CD4-positive, alpha-beta T cell (primary cell): Measurements from ENCODE around the gene DNAI2. TPM values are rescaled to one million over a fixed set of nuclear protein-coding genes. Genes with fewer than 3 reads are reported as not detected.
A peak's percentile ranks its signal among the peaks of the same experiment; 100 is the strongest.

Experiments
- ATAC-seq: fragments of 200-7000 bp; cut with Tn5 transposase; one replicate; pipeline ENCODE4 v1.10.0; 2022; ENCODE audit warnings: mild to moderate bottlenecking; ENCODE audit not compliant: poor library complexity
- CTCF ChIA-PET: fragments of 350-600 bp; sonication (Branson Sonifier 250); formaldehyde crosslinking; loops from one replicate; lab custom pipeline; 2021; ENCODE audit warnings: antibody characterized with exemption, inconsistent platforms; lab: Charles Lee
- POLR2A ChIA-PET: fragments of 350-600 bp; sonication (Branson Sonifier 250); formaldehyde crosslinking; loops from one replicate; lab custom pipeline; 2021; ENCODE audit warnings: antibody characterized with exemption, inconsistent platforms; lab: Charles Lee
- DNase-seq, 14 experiments: peaks; one replicate each; pipeline ENCODE4 v3.0.0-alpha.2; 2013 to 2020; ENCODE audit warnings: mixed read lengths in 2 of 14
- H3K27ac ChIP-seq, 2 donors: one replicate each; pipeline versions ENCODE4 v1.5.1 to v1.7.0; 2013; ENCODE audit warnings: low read length in 2 of 2, low read depth in 1 of 2, mild to moderate bottlenecking in 1 of 2
- H3K27me3 ChIP-seq, 2 experiments: 1 replicate in 1 of 2; 2 replicates in 1 of 2; pipeline versions ENCODE4 v1.6.1 to v1.7.0; 2013; ENCODE audit warnings: low read length in 2 of 2, control low read depth in 1 of 2, mild to moderate bottlenecking in 1 of 2, moderate library complexity in 1 of 2; ENCODE audit not compliant: insufficient read depth in 2 of 2, control insufficient read depth in 1 of 2
- H3K36me3 ChIP-seq: one replicate; pipeline ENCODE4 v1.6.1; 2013; ENCODE audit warnings: low read length, control low read depth; ENCODE audit not compliant: insufficient read depth
- H3K4me1 ChIP-seq: one replicate; pipeline ENCODE4 v1.6.1; 2013; ENCODE audit warnings: low read length, control low read depth; ENCODE audit not compliant: insufficient read depth
- H3K4me3 ChIP-seq: one replicate; pipeline ENCODE4 v1.5.1; 2013; ENCODE audit warnings: mild to moderate bottlenecking, low read length, moderate library complexity
- H3K9me3 ChIP-seq, 2 experiments: 1 replicate in 1 of 2; 2 replicates in 1 of 2; pipeline versions ENCODE4 v1.6.1 to v1.7.0; 2013; ENCODE audit warnings: low read length in 2 of 2, mild to moderate bottlenecking in 2 of 2, control low read depth in 1 of 2, moderate library complexity in 1 of 2; ENCODE audit not compliant: control insufficient read depth in 1 of 2, insufficient read depth in 1 of 2
- H3K27ac Mint-ChIP-seq: one replicate; pipeline ENCODE4 v1.8.0; 2020; ENCODE audit warnings: mixed read lengths
- H3K27me3 Mint-ChIP-seq: one replicate; pipeline ENCODE4 v1.8.0; 2021; ENCODE audit warnings: mixed read lengths
- H3K36me3 Mint-ChIP-seq: one replicate; pipeline ENCODE4 v1.8.0; 2021; ENCODE audit warnings: low read depth, mixed read lengths
- H3K4me1 Mint-ChIP-seq: one replicate; pipeline ENCODE4 v1.8.0; 2021; ENCODE audit warnings: low read depth, mixed read lengths
- H3K4me3 Mint-ChIP-seq: one replicate; pipeline ENCODE4 v1.8.0; 2020; ENCODE audit warnings: mild to moderate bottlenecking, mixed read lengths
- H3K9me3 Mint-ChIP-seq: one replicate; pipeline ENCODE4 v1.8.0; 2020; ENCODE audit warnings: mixed read lengths
- intact Hi-C, 2 experiments: fragments of 100-400 bp; cut with DNase I in 1 of 2; cut with micrococcal nuclease in 1 of 2; formaldehyde crosslinking; loops; one replicate each; pipeline versions ENCODE4 v1.15.1 to v1.9.0; 2023 to 2025; cut with DNase I, micrococcal nuclease
- polyA plus RNA-seq, 2 donors: library from polyadenylated mRNA; unstranded; fragments of 120-200 nt; gene quantifications; one replicate each; pipeline ENCODE4 v1.2.1, GENCODE V29; 2013
- total RNA-seq, 174 experiments: library from RNA in 2 of 174; stranded (reverse) in 2 of 174; gene quantifications; one replicate each; pipeline ENCODE4 v1.2.3 and lab custom pipeline; 2021 to 2026
- TF ChIP-seq, protein P1 (sequence below): fragments of 200-600 bp; IDR thresholded peaks from one replicate; pipeline ENCODE4 v1.8.0; 2022; ENCODE audit warnings: antibody characterized with exemption, mild to moderate bottlenecking

Gene DNAI2, protein sequence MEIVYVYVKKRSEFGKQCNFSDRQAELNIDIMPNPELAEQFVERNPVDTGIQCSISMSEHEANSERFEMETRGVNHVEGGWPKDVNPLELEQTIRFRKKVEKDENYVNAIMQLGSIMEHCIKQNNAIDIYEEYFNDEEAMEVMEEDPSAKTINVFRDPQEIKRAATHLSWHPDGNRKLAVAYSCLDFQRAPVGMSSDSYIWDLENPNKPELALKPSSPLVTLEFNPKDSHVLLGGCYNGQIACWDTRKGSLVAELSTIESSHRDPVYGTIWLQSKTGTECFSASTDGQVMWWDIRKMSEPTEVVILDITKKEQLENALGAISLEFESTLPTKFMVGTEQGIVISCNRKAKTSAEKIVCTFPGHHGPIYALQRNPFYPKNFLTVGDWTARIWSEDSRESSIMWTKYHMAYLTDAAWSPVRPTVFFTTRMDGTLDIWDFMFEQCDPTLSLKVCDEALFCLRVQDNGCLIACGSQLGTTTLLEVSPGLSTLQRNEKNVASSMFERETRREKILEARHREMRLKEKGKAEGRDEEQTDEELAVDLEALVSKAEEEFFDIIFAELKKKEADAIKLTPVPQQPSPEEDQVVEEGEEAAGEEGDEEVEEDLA
- total RNA-seq (1 to 10 TPM in 1 of 2 experiments, under 1 TPM in 1; 0.66 to 1.2 TPM), total RNA-seq (lab: John Stamatoyannopoulos, UW) (0 to 6.1 (median 1.00) reads per million in 172 experiments)
- 1.7 TPM for polyA plus RNA-seq (2013, experiment 1 of 2)
- 2.4 TPM for polyA plus RNA-seq (2013, experiment 2 of 2)

DNA sequence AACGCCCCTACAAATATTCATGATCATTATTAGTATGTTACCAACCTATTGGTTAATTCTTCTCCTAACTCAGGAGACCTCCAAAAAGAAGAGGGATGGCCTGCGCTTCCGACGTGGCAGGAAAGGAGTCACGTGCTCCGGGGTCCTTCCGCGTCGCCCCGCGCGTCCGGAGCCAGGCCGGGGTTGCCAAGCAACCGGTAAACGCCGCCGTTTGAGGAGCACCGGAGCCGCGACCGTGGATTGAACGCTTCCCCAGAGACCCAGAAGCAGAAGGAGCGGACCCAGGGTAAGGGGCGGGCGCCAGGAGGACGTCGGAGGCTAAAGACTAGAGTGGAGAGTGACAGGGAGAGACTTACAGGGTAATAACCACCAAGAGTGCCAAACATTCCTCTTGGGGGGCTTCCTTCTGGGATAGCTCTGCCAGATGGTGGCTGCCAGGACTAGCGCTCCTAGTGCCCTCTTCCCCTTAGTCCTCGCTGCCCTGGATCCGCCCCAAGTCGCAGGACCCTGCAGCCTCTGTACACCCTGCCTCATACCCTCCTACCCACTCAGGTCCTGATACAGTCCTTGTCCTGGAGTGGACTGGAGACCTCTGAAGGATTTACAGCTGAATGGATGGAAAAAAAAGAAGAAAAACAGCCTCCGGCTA, at the start of gene DNAI2:
Gene DNAI2, plus strand, starts transcription at position 175 of the 649 bp plus-strand sequence. CDS start 7,584 bp downstream, outside the sequence.
- Mint-ChIP-seq H3K4me1 (peaks cover 34% of the 10 kb centered on the region), H3K27me3 (peaks cover 4% of the 10 kb centered on the region), H3K4me3 (peak within 1 kb of the TSS; percentile 71), H3K36me3 (no peaks in the 10 kb centered on the region), H3K9me3 (no peaks in the 10 kb centered on the region), H3K27ac (peak within 1 kb of the TSS; percentile 71)
- TF ChIP-seq, protein P1, sequence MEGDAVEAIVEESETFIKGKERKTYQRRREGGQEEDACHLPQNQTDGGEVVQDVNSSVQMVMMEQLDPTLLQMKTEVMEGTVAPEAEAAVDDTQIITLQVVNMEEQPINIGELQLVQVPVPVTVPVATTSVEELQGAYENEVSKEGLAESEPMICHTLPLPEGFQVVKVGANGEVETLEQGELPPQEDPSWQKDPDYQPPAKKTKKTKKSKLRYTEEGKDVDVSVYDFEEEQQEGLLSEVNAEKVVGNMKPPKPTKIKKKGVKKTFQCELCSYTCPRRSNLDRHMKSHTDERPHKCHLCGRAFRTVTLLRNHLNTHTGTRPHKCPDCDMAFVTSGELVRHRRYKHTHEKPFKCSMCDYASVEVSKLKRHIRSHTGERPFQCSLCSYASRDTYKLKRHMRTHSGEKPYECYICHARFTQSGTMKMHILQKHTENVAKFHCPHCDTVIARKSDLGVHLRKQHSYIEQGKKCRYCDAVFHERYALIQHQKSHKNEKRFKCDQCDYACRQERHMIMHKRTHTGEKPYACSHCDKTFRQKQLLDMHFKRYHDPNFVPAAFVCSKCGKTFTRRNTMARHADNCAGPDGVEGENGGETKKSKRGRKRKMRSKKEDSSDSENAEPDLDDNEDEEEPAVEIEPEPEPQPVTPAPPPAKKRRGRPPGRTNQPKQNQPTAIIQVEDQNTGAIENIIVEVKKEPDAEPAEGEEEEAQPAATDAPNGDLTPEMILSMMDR: no peak
- Histone ChIP-seq H3K4me3 (peak within 1 kb of the TSS; percentile 47), H3K4me1 (peaks cover 32% of the 10 kb centered on the region), H3K9me3 (no peaks in the 10 kb centered on the region), H3K27me3 (peaks cover 0 to 2% of the 10 kb centered on the region in 2 experiments), H3K36me3 (no peaks in the 10 kb centered on the region), H3K27ac (peak within 1 kb of the TSS in 1 of 2 donors; percentile 76)
- DNase-seq (peak in 6 of 14 experiments; percentile 12 to 80 (median 50)), ATAC-seq (peak; percentile 59)
- ChIA-PET POLR2A (interaction anchor here (1.3 to 1.8 kb wide), 3 partner anchors 19 to 61 kb away, joined by 3 to 5 read pairs (median 4); partner anchors contain the start of gene TTYH2), CTCF (interaction anchor here (0.6 to 1.6 kb wide), 2 partner anchors 32 to 71 kb away, joined by 3 to 6 read pairs; partner anchors contain the start of gene RPL38)
- intact Hi-C loops: no loop called here

DNA sequence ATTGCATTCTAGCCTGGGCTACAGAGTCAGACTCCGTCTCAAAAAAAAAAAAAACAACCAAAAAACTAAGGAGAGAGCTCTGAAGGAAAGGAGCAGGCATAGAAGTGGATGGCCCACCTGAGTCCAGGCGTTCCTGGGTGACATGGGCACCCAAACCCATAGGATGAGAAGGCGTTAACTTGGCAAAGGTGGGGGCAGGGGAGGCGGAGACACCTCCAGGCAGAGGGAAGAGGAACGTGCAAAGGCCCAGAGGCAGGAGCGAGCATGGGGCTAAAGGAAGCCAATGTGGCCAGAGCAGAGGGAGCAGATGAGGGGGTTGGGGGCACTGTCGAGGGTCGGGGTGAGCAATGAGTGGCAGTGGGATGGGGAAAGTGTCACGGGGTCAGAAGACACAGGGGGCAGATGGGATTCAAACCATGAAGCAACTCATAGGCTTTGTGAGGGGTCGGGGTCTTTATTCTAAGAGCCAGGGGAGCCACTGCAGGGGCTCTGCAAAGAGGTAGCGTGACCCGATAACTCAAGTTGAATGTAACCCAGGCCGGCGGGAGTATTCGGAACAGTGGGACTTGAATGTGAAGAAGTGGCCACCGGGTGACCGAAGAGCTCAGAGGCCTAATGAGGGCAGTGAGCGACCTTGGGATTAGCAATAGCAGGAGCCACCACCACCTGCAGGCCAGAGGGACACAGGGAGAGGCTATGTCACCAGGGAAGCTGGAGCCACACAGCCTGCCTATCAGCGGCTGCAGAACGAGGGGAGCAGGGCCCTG, 48.9 kb upstream of the DNAI2 start:
- Histone ChIP-seq H3K4me3 (no peak overlapping the region), H3K36me3 (peaks cover 34% of the 10 kb centered on the region), H3K4me1 (no peaks in the 10 kb centered on the region), H3K27ac (no peak overlapping the region), H3K9me3 (no peaks in the 10 kb centered on the region), H3K27me3 (no peaks in the 10 kb centered on the region)
- ChIA-PET CTCF (no interaction called here), POLR2A (no interaction called here)
- DNase-seq (no peak), ATAC-seq (no peak)
- Mint-ChIP-seq H3K4me1 (no peaks in the 10 kb centered on the region), H3K9me3 (no peaks in the 10 kb centered on the region), H3K27me3 (no peaks in the 10 kb centered on the region), H3K4me3 (no peak overlapping the region), H3K36me3 (peaks cover 25% of the 10 kb centered on the region), H3K27ac (no peak overlapping the region)
- TF ChIP-seq, protein P1: no peak
- intact Hi-C loops: no loop called here

DNA sequence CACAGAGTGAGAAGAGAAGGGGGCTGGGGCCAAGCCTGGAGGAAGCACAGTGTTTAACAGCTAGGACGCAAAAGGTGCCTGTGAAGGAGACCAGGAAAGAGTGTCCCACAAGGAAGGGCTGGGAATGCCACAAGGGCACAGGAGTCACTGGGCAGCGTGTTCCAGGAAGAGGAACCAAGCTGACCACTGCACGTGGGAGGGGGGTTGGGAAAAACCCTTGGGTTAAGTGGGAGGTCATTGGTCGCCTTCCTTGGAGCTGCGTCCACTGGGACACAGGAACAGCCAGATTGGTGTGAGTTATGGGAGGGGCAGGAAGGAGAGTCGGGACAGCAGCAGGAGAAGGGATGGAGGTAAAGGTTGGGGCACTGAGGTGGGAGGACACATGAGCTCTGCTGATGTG, 47.8 kb upstream of the DNAI2 start:
- no peaks in the 10 kb centered on the region for H3K27me3 Mint-ChIP-seq
- no peak overlapping the region for H3K27ac ChIP-seq
- ATAC-seq (no peak), DNase-seq (no peak)
- H3K4me3 Mint-ChIP-seq: no peak overlapping the region
- no peak overlapping the region for H3K27ac Mint-ChIP-seq
- H3K9me3 ChIP-seq: no peaks in the 10 kb centered on the region
- H3K4me3 ChIP-seq: no peak overlapping the region
- H3K27me3 ChIP-seq: no peaks in the 10 kb centered on the region
- H3K36me3 ChIP-seq: peaks cover 37% of the 10 kb centered on the region
- H3K4me1 ChIP-seq: no peaks in the 10 kb centered on the region
- intact Hi-C loops: no loop called here
- POLR2A ChIA-PET: no interaction called here
- TF ChIP-seq, protein P1: no peak
- H3K9me3 Mint-ChIP-seq: no peaks in the 10 kb centered on the region
- no peaks in the 10 kb centered on the region for H3K4me1 Mint-ChIP-seq
- CTCF ChIA-PET: no interaction called here
- H3K36me3 Mint-ChIP-seq: peaks cover 25% of the 10 kb centered on the region
